GM12865 (cell line): ENCODE results near the gene LYSET.
A peak's percentile ranks its signal among the peaks of the same experiment; 100 is the strongest.

Source experiments
- DNase-seq: peaks from one replicate; pipeline ENCODE4 v3.0.0; 2010; ENCODE audit warnings: low read depth
- H3K4me3 ChIP-seq: 2 replicates; pipeline ENCODE4 v1.5.1; 2011; ENCODE audit warnings: mild to moderate bottlenecking, low read depth, low read length, control low read depth
- TF ChIP-seq, protein P1 (sequence below): IDR thresholded peaks from 2 replicates; pipeline ENCODE4 v1.5.1; 2011; ENCODE audit warnings: low read length, control low read depth, low read depth, inconsistent platforms; ENCODE audit not compliant: insufficient read depth; ENCODE audit errors: missing control alignments

The LYSET gene

DNA sequence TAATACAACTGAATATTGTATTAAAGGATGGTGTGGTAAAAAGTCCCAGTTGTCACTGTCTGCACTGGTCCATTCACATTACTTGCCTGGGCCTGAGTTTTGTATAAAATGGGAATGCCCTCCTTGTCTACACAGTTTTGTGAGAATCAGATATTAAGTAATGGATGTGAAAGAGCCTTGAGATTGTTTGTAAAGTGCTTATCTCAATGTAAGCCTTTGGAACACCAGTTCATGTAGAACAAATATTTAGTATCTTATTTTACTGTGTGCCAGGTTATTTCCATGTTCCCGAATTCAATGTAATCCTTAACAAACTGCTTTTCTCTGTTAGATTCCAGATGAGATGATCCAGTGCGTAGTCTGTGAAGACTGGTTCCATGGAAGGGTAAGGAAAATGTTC, 29.5 kb downstream of the LYSET start:
- H3K4me3 ChIP-seq = no peak overlapping the region
- no peak for DNase-seq
- TF ChIP-seq, protein P1, sequence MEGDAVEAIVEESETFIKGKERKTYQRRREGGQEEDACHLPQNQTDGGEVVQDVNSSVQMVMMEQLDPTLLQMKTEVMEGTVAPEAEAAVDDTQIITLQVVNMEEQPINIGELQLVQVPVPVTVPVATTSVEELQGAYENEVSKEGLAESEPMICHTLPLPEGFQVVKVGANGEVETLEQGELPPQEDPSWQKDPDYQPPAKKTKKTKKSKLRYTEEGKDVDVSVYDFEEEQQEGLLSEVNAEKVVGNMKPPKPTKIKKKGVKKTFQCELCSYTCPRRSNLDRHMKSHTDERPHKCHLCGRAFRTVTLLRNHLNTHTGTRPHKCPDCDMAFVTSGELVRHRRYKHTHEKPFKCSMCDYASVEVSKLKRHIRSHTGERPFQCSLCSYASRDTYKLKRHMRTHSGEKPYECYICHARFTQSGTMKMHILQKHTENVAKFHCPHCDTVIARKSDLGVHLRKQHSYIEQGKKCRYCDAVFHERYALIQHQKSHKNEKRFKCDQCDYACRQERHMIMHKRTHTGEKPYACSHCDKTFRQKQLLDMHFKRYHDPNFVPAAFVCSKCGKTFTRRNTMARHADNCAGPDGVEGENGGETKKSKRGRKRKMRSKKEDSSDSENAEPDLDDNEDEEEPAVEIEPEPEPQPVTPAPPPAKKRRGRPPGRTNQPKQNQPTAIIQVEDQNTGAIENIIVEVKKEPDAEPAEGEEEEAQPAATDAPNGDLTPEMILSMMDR = no peak

- no peak overlapping the region for H3K4me3 ChIP-seq
- DNase-seq = peak; percentile 78
- TF ChIP-seq, protein P1 = peak; percentile 65
Observed at GRCh38 chr14:93219103-93219726, 34.1 kb downstream of the LYSET start.

GRCh38 chr14:93220509-93220908, 35.4 kb downstream of the LYSET start:
- H3K4me3 ChIP-seq = no peak overlapping the region
- TF ChIP-seq, protein P1 = no peak
- no peak for DNase-seq

DNA sequence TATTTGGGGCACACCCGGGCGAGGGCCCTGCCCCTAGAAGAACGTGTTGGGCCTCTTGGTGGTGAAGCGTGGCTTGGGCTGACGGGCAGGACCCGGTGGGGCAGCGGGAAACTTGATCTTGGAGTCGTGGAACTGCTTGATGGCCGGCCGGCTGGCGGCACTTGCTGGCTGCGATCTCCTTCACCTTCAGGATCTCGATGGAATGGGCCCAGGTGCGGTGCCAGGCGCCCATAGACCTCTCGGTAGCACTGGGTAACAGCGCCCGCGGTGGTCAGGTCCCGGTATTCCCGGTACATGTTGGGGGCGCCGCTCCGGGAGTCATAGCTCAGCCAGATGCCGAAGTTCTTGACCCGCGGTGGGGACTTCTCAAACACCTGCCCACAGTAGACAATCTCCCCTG, 38.4 kb downstream of the LYSET start:
- TF ChIP-seq, protein P1 = no peak
- H3K4me3 ChIP-seq = no peak overlapping the region
- no peak for DNase-seq

DNA sequence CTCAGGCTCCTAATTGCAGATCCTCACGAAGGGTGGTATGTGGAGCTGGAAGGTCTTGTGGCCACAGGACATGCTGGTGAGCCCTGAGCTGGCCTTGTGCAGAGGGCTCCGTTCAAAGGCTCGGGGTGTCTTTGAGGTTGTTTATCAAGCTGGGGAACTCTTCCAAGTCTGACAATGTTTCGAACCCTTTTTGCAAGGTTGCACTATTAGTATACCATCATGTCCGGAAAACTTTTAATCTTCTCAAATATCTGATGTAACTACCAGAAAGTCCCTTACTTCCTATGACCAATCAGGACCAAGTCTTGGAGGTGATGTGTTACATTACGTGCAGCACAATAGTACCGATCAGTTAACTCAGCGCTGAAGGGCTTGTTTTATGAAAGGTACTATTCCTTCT, 43.4 kb downstream of the LYSET start:
- no peak for DNase-seq
- TF ChIP-seq, protein P1 = no peak
- no peak overlapping the region for H3K4me3 ChIP-seq

DNA sequence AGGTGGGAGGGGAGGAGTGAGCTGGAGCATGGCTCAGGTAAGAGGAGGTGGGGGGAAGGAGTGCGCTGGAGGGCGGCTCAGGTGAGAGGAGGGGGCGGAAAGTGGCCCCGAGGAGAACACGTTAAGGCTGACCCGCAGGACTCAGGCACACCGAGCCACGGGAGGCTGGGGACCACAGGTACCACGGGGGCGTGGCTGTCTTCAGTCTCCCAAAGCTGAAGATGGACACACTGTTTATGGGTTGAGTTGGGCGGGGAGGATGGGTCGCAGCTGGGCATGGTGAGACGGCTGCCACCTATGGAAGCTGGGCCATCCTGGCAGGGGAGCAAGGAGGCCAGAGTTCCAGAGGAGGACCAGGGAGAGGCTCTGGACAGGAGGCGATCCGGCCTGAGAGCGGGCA, 45.4 kb downstream of the LYSET start:
- TF ChIP-seq, protein P1 = no peak
- DNase-seq = no peak
- H3K4me3 ChIP-seq = no peak overlapping the region
